GM18507 (cell line): ENCODE data around the gene SLC25A29.
"Not testable (repeated sequence)": the region's sequence is repeated elsewhere in the genome, so short reads cannot be mapped to it uniquely, and the experiment has no call there.

Source experiments
- DNase-seq: peaks from one replicate; pipeline ENCODE4 v3.0.0; 2011; ENCODE audit warnings: low read depth; ENCODE audit not compliant: insufficient read length; ENCODE audit errors: extremely low spot score
- FAIRE-seq: peaks from 2 replicates; lab custom pipeline; 2011; peaks lifted over from hg19 to GRCh38; lab: Jason Lieb, UNC

Gene SLC25A29

GRCh38 chr14:100285913-100286400, 20.3 kb downstream of the SLC25A29 start:
- DNase-seq, result no peak
- no peak for FAIRE-seq

- peak; percentile 90 for DNase-seq
- FAIRE-seq, result peak; percentile 65
These were observed 21.0 kb downstream of the SLC25A29 start for GRCh38 chr14:100285021-100285912.

DNA sequence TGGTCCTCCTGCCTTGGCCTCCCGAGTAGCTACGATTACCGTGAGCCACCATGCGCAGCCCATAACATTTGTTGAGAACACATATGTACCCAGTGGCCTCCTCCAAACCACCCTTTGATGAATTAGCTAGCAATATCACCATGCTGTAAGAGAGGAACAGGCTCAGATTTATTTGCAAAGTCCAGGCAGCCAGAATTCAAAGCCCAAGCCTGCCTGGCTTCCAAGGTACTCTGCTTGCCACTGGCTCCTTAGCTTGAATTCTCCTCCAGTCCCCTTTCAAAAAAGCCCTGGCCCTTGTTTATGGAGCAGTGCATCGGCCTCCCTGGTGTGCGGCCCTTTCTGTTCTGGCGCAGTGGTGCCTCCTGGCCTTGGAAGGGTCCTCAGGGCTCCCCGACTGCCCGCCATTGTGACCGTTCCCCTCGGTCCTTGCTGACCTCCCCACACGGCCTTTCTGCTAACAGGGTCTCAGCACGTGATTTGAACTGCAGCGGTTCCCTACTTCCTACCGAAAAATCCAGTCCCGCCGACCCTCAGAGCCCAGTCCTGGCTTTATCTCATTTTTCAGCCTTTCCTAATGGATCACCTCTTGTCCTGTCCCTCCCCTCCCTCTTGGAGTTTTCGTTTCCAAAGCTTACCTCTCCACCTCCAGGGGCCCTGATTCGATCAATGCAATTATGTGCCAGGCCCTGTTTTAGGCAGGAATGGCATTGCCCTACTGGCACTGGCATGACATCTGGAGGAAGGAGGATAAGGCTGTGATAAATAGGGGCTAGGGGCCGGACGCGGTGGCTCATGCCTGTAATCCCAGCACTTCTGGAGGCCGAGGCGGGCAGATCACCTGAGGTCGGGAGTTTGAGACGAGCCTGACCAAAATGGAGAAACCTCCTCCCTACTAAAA, 22.0 kb downstream of the SLC25A29 start:
- DNase-seq (no peak), FAIRE-seq (no peak)

GRCh38 chr14:100283436-100283835, 22.8 kb downstream of the SLC25A29 start:
- not testable (repeated sequence) for FAIRE-seq, DNase-seq

GRCh38 chr14:100282766-100283419, 23.4 kb downstream of the SLC25A29 start:
- DNase-seq, result no peak
- no peak for FAIRE-seq

- FAIRE-seq (no peak), DNase-seq (no peak)
These were observed 24.2 kb downstream of the SLC25A29 start for GRCh38 chr14:100282083-100282350.

DNA sequence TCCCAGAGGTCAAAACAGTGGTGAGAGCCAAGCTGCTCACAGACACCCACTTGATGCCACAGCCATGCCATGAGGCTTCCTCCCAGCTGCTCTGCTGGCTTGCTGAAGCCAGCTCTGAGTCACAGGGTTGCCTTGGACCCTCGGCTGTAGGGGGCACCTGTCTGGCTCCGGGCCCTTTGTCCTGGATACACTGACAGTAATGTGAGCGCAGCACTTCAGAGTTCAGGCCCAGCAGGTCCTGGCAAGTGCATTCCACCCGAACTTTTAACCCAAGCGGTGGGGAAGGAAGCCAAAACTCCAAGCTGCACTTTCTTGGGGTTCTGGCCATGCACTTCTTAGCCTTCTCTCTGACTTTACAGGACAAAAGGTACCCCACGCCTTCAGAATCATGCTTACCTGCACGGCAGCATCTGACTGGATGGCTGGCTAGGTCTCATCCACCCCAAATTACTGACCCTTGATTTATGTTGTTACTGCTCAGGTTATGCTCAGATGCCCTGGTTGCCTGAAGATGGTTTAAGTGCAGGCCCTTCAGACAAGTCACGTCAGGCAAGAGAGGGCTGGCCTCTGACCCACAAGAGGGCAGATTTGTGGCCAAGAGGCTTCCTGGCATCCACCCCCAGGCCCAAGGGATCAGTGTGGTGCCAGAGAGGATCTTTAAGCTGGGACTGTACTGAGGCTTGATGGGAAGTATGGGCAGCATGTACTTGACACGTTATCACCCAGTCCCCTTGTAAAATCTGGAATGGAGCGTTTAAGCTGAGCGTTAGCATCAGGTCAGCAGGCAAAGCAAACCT, 24.8 kb downstream of the SLC25A29 start:
- no peak for FAIRE-seq
- DNase-seq, result no peak

DNA sequence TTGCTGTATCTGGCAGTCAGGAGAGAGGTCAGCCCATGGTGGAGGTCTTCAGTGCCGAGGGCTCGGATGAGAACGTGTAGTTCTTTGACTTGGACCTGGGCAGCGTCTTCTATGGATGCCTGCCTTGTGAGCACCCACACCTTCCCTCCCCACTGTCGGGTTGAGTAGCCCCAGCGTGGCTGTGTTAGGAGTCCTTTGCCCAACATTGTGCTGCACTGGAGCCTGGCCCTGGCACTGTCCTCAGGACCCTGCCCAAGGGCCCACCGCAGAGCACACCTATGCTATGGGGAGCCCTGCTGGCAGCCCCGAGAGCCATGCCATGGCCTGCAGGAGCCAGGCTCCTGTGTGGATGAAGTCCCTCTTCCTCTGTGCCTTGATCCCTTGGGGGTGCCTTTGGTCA, 26.7 kb downstream of the SLC25A29 start:
- DNase-seq (no peak), FAIRE-seq (no peak)

DNA sequence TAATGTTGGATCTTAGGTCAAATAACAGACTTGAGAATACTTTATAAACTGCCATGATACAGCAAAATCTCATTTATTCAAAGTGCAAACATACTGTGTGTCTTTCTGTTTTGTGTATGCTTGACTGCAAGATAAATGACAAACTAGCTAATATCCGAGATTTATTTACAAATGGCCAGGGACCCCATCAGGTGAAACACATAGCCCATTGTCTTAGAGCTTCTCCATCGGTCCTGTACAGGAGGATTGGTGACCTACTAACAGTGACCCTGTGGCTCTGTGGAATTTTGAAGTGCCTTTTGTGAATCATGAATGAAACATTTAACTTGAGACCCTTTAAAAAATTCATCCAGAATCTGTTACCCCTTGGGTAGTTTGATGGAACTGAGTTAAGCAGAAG, 27.1 kb downstream of the SLC25A29 start:
- no peak for DNase-seq
- no peak for FAIRE-seq

GRCh38 chr14:100278702-100279101, 27.5 kb downstream of the SLC25A29 start:
- peak; percentile 62 for FAIRE-seq
- no peak for DNase-seq

DNA sequence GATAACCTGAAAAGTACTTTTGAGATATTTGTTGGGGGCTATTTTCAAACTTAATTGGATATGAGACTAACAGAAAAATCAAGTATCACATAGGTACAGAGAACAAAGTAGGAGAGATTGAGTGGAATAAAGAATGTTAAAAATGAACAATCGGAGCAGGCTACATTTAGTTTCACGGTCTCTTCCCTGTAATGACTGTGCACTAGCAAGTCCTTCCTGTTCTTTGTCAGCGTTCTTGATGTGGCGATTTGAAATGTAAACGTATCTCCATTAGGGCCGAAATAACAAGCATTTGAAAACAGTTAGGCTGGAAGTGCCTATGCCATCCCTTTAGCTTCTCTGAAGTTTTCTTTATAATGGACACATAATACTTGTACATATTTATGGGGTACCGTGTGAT, 31.0 kb downstream of the SLC25A29 start:
- DNase-seq, result no peak
- FAIRE-seq, result no peak

- FAIRE-seq, result no peak
- DNase-seq, result no peak
These were observed 32.0 kb downstream of the SLC25A29 start for GRCh38 chr14:100274250-100274649.

DNA sequence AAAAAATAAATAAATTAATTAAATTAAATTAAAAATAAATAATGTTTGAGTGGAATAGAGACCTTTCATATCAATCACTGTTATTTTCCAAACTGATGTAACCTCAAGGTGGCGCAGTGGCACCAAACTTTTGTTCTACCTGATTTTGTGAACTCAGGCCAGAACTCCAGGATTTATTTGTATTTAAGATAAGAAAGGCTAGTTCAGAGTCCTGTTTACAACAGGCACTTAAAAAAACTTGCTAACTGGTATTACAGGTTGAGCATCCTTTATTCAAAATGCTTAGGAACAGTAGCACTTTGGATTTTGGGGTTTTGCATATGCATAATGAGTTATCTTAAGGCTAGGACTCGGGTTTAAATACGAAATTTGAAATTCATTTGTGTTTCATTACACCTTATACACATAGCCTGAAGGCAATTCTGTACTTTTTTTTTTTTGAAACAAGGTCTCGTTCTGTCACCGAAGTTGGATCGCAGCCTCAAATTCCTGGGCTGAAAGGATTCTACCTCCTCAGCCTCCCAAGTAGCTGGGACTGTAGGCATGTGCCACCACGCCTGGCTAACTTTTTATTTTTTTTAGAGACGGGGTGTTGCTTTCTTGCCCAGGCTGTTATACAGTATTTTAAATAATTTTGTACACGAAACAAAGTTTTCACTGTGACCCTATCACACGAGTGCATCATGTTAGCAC, 34.9 kb downstream of the SLC25A29 start:
- DNase-seq, result no peak
- no peak for FAIRE-seq

GRCh38 chr14:100268591-100269207, 37.5 kb downstream of the SLC25A29 start:
- FAIRE-seq (no peak), DNase-seq (no peak)

DNA sequence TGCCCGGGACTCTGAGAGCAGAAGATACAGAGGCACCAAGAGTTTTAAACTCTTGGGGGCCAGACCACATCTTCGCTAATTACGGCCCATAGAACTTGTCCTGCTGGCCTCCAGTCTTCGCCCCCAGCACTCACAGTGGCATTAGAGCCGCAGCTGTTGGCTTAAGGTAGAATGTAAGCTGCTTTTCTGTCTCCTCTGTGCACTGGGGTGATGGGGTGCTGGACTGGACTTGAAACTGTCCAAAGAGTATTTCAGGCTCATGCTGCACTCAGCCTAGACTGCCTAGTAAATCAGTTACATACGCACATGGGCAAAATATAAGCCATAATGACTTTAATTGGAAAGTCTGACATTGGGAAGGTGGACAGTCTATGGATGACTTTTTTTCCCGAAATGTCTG, 38.3 kb downstream of the SLC25A29 start:
- no peak for FAIRE-seq
- no peak for DNase-seq

- DNase-seq (no peak), FAIRE-seq (no peak)
These were observed 43.1 kb downstream of the SLC25A29 start for GRCh38 chr14:100263141-100263540.

- FAIRE-seq (no peak), DNase-seq (no peak)
These were observed 43.7 kb downstream of the SLC25A29 start for GRCh38 chr14:100262545-100262944.

DNA sequence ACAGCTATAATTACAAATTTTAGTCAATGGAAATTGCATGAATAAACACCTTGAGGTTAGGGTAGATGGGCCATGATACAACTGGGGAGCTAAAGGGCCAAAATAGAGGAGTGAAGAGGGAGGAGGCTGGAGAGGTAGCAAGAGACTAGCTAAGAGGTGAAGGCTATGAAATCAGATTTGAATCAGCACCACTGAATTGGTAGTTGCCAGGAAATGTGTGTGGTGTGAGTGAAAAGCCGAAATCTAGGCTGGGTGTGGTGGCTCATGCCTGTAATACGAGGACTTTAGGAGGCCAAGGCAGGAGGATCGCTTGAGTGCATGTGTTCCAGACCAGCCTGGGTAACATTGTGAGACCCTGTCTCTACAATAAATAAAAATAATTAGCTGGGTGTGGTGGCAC, 44.6 kb downstream of the SLC25A29 start:
- DNase-seq, result no peak
- no peak for FAIRE-seq
